HG03175 (cell line): Measurements from ENCODE around the gene HINT2.

Source experiments
- ATAC-seq: cut with Tn5 transposase; IDR thresholded peaks from one replicate; pipeline ENCODE4 v1.9.1; 2021; ENCODE audit warnings: mild to moderate bottlenecking, moderate library complexity; ENCODE audit not compliant: unreplicated experiment

The HINT2 gene

GRCh38 chr9:35814841-35815543 is at the start of gene HINT2:
TSS of gene HINT2 (minus strand) at chr9:35815042. CDS start at chr9:35814979, 63 bp downstream.
- peak; percentile 77 for ATAC-seq

- no peak for ATAC-seq
Measured at GRCh38 chr9:35863583-35863982, 48.7 kb upstream of the HINT2 start.

GRCh38 chr9:35862328-35862727 is 47.5 kb upstream of the HINT2 start:
- ATAC-seq = no peak

- ATAC-seq = no peak
Measured at GRCh38 chr9:35861161-35861897, 46.5 kb upstream of the HINT2 start.

- ATAC-seq = no peak
Measured at GRCh38 chr9:35859990-35860339, 45.1 kb upstream of the HINT2 start.

- no peak for ATAC-seq
Measured at GRCh38 chr9:35859310-35859989, 44.6 kb upstream of the HINT2 start.

- no peak for ATAC-seq
Measured at GRCh38 chr9:35858458-35858857, 43.6 kb upstream of the HINT2 start.

GRCh38 chr9:35856882-35857281 is 42.0 kb upstream of the HINT2 start:
- no peak for ATAC-seq

GRCh38 chr9:35856206-35856605 is 41.4 kb upstream of the HINT2 start:
- ATAC-seq = no peak

- ATAC-seq = no peak
Measured at GRCh38 chr9:35854091-35854762, 39.4 kb upstream of the HINT2 start.

- ATAC-seq = no peak
Measured at GRCh38 chr9:35852876-35853865, 38.3 kb upstream of the HINT2 start.

GRCh38 chr9:35852267-35852815 is 37.5 kb upstream of the HINT2 start:
- no peak for ATAC-seq

GRCh38 chr9:35847792-35848572 is 33.1 kb upstream of the HINT2 start:
- peak; percentile 94 for ATAC-seq

GRCh38 chr9:35845824-35846771 is 31.3 kb upstream of the HINT2 start:
- ATAC-seq = no peak

GRCh38 chr9:35844628-35845270 is 29.9 kb upstream of the HINT2 start:
- no peak for ATAC-seq

- no peak for ATAC-seq
Measured at GRCh38 chr9:35842795-35843194, 28.0 kb upstream of the HINT2 start.

GRCh38 chr9:35842020-35842745 is 27.3 kb upstream of the HINT2 start:
- ATAC-seq = no peak
